ENCODE measurements around the gene ERBB4. TPM values are rescaled to one million over a fixed set of nuclear protein-coding genes. Genes with fewer than 3 reads are reported as not detected.

Gene ERBB4
- total RNA-seq, 1 donor from 2014 or later: 5.5 TPM

DNA sequence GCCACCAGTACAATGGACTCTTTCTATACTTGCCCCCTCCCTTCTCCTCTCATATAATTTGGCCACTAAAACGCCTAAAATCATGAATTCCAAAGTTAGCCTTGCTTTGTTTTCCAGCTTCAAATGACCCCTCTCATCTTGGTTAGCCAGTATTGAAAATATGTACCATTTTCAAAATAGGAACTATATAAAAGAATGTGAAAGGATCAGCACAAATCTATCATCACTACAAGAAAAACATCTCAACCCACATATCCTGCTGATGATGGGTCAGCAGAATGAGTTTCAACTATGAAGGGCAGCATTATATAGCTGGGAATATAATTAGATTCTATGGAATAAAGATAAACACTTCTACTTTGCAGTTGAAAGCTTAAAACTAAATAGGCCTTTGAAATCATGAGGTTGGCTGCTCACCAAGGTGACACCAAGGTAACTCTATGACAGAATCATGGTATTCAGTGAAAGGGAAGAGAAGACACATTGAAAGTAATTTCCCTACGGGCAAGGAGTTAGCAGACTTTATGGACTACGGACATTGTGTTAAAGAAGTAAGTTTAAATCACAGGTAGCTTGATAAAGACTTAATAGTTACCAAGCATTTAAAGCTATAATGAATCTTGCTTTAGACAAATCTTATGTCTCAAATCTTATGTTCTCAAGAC is 1109.2 kb downstream of the ERBB4 start:
- no peak for DNase-seq (ENCODE audit: low spot score)

DNA sequence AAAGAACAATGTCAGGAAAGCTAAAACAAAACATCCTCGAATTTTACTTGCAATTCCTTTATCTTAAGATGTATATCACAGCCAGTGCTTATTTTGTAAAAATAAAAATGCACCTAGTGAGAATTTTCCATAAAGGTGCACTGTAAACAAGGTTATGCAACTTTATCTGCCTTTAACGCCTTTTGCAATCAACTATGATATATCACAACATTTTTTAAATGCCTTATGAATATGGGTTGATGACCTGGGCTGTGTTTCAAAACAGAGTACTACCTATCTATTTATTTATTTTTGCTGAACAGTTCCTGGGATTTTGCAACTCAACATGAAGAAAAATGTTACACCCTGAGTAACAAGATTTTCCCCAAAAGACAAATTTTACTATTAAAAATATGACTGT is 1112.4 kb downstream of the ERBB4 start:
- DNase-seq (ENCODE audit: low spot score): no peak

DNA sequence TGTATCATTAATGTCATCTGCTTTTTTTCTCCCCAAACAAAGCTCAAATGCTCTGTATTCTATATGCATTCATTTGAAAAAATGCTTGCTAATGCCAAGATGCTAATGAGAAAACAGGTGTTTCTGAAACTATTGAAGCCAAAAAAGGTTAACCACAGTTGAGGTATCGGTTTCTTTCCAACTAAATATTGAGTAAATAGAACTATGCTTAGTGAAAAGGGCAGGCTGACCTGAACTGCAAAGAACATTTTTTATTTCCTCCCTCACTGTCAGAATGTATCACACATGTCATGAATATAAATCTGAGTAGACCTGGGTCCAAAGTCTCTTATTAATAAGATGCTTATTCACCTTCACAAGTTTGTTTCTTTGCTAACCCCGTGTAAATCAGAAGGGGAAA is 1115.6 kb downstream of the ERBB4 start:
- DNase-seq (ENCODE audit: low spot score): no peak

DNA sequence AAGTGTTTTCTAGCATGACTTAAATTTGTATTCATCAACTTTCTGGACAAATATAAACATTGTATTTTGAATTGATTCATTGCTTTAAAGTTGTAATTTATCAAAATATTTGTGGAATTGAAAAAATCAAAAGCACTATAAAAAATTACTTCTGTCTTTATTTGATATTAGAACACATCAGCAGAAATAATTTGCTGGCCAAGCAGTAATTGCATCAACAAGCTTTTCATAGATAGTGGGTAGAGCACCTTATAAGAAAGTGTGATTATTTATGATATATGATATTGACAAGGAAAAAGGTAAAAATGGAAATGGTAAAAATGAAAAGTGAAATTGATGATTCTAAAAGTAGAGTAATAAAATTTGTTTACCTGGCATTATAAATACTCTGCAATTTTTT is 1121.1 kb downstream of the ERBB4 start:
- no peak for DNase-seq (ENCODE audit: low spot score)

GRCh38 chr2:211416373-211416772 is 1122.2 kb downstream of the ERBB4 start:
- DNase-seq (ENCODE audit: low spot score): no peak

GRCh38 chr2:211413746-211414145 is 1124.9 kb downstream of the ERBB4 start:
- no peak for DNase-seq (ENCODE audit: low spot score)

DNA sequence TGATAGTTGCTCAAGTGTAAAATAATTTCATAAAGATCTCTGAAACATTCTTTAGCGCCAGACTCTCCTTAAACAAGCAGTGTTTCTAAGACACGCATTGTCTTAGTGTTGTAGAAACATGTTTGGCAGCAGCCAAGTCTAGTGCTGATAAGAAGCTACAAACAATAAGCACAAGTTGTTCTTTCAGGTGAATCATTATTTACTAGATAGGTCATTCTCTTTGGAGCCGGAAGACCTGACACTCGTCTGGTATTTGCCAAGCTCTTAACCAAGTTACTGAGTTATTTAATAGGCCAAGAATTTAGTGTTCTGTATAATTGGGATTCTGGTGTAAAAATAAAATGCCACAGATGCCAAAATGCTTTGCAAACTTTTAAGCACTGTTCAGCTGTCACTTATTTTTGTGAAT is 1130.1 kb downstream of the ERBB4 start:
- DNase-seq (ENCODE audit: low spot score): peak; percentile 5

DNA sequence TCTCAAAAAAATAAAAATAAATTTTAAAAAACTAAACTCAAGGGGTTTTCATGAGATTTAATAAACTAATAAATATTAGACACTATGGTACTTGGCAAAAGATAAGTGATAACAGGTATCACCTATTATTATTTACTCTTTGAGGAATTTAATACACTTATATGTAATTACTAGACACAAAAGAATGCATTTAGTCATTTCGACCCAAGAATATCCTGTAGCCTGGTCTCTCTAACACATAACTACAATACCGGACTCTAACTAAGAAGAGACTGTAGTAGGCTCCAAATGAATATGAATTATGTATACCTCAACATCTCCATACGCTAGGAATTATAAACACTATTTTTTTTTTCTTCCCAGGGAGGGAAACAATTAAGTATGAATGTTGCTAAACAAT is 1131.5 kb downstream of the ERBB4 start:
- DNase-seq (ENCODE audit: low spot score): no peak

DNA sequence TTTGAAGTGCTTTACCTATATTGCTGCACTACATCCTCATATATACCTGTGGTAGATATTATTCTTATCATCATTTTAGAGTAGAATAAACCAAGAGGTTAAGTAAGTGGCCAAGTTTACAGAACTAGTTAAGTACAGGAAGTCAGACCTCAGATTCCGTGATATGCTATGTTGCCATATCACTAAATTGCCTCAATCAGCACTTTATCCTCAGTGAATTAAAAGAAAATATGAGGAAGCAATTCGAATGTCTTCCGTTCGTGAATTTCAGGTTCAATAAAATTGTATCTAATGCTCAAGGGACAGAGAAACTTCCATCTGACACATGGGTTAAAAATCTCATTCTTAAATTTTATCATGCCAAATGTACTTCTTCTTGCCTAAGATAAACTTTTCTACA is 1133.6 kb downstream of the ERBB4 start:
- no peak for DNase-seq (ENCODE audit: low spot score)

DNA sequence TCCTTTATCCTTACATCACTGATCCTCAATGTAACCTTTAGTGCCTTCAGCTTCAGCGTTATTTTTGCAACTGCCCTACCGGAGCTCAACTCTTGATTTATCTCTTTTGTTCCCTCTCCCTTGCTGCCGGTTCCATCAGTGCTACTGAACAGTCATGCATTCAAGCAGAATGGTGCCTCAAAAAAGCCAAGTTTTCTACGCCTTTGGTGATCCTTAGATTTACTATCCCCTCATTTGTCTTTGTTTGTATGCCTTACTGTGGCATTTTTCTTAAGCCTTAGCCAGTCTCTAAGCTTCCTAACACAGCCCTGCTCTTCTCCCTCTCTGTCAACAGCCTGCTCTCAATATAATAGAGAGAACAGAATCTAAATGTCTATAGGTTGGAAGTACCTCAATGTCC is 1134.5 kb downstream of the ERBB4 start:
- DNase-seq (ENCODE audit: low spot score): no peak

DNA sequence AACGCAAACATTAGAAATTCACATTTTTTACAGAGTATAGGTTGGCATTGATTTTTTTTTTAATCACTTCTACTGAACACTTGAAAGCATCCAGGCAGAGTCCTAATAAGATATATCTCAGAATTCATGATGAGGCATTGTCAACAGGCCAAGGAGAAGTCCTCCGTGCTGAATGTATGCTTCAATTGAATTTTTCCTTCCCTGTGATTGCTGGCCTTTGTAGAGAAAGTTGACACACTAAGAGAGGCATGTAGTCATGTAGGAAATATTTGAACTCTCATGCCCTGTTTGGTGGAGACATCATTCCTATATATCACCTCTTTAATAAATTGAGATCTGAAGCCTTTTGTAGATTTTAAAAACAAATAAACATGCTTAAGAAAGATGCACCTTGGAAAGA is 1137.3 kb downstream of the ERBB4 start:
- DNase-seq (ENCODE audit: low spot score): no peak

DNA sequence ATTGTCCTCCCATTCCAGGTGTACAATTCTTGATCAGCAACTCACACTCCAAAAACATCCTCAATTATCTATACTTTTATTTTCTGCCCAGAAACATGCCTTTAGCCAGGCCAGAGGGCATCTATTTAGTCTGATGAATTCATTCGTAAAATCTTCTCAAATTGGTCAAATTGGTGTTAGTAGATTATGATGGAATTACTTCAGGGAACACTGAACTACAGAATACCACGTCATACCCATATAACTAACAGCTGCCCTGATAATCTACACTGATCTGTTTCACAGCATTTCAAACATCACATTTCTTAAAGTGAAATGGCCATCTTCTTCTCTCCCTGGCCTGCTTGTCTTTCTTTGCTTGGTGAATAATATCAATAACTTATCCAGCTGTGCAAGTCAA is 1140.8 kb downstream of the ERBB4 start:
- DNase-seq (ENCODE audit: low spot score): no peak

- no peak for DNase-seq (ENCODE audit: low spot score)
Observed at GRCh38 chr2:211396815-211397214, 1141.8 kb downstream of the ERBB4 start.

- no peak for DNase-seq (ENCODE audit: low spot score)
Observed at GRCh38 chr2:211391189-211391567, 1147.4 kb downstream of the ERBB4 start.

GRCh38 chr2:211390536-211391188 is 1147.9 kb downstream of the ERBB4 start:
- DNase-seq (ENCODE audit: low spot score): no peak

- no peak for DNase-seq (ENCODE audit: low spot score)
Observed at GRCh38 chr2:211387734-211388133, 1150.9 kb downstream of the ERBB4 start.

- no peak for DNase-seq (ENCODE audit: low spot score)
Observed at GRCh38 chr2:211380041-211380440, 1158.6 kb downstream of the ERBB4 start.

GRCh38 chr2:211376410-211376809 is 1162.2 kb downstream of the ERBB4 start:
- DNase-seq (ENCODE audit: low spot score): no peak

DNA sequence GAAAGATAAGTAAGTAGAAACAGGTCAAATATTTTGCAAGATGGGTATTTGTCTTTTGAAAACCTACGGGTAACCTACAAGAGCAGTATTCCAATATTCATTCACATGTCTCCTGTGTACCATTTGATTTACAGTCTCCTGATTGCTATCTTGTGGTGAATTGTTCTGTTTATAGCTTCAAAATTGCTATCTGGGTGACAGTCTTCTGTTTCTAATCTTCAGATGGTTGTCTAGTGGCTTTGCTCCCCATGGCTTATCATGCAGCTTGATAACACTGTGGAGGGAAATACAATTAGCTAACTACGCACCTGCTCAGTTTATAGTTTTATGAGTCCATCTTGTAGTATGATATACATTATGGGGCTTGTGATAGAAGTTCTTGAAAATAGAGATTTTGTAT is 1165.4 kb downstream of the ERBB4 start:
- no peak for DNase-seq (ENCODE audit: low spot score)

- DNase-seq (ENCODE audit: low spot score): no peak
Observed at GRCh38 chr2:211371465-211371864, 1167.1 kb downstream of the ERBB4 start.

DNA sequence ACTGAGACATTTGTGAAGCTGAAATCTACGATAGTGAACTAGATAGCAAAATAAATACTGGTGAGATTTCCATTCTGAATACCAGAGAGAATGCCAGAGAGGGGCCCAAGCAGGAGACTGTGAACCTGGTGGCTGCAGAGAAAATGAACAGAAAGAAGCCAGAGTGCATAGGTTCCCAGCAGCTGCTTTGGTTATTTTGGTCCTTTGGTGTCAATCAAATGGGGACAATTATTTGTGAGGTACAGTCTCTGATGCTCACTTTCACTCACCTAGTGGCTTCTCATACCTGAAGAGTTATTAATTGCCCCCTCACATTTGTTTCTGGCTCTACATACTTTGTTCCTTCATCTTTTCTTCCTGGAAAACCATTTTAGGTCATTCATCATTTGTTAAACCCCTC is 1170.1 kb downstream of the ERBB4 start:
- DNase-seq (ENCODE audit: low spot score): no peak

- DNase-seq (ENCODE audit: low spot score): peak; percentile 6
Observed at GRCh38 chr2:211367711-211368110, 1170.9 kb downstream of the ERBB4 start.

DNA sequence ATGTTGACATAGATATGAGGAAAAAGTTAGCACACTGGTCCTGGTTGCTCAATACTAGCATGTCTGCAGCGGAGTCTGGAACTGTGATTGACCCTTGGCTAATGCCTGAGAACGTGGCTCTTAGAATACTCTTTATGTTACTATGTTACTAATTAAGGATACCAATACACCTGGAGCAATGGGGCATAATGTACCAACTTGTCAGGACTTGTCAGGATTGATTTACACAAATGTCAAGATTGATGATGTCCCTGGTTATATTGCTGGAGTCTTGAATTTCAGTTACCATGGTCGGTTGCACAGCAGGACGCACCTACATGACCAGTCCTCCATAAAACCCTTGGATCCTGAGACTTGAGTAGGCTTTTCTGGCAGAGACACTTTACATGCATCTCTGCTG is 1171.3 kb downstream of the ERBB4 start:
- no peak for DNase-seq (ENCODE audit: low spot score)

DNA sequence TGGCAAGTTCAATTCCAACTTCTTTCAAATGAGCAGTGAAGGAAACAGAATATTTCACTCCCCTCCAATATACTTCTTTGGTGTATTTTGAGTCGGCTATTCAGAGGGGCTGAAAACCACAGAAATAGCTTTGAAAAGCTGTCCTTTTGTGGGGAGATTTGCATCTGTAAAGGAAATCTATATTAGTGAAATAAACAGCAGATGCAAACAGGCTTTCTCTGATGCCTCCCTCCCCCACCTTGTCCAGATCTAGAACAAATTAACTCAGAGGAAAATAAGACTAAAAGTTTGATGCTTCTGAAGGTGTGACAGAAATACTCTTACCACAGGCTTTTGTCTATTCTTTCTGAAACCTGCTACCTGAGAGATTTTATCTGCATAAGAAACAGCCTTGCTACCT is 1173.7 kb downstream of the ERBB4 start:
- DNase-seq (ENCODE audit: low spot score): no peak

Measured in umbilical cord (tissue), 2 donors.